Measurements from ENCODE around the gene OR13C3. TPM values are rescaled to one million over a fixed set of nuclear protein-coding genes. Genes with fewer than 3 reads are reported as not detected.

OR13C3 gene
- total and polyA plus RNA-seq, 9 of the 15 experiments (the other 6 are each of a cell fraction or from before 2014, with no cell fraction given): not detected

DNA sequence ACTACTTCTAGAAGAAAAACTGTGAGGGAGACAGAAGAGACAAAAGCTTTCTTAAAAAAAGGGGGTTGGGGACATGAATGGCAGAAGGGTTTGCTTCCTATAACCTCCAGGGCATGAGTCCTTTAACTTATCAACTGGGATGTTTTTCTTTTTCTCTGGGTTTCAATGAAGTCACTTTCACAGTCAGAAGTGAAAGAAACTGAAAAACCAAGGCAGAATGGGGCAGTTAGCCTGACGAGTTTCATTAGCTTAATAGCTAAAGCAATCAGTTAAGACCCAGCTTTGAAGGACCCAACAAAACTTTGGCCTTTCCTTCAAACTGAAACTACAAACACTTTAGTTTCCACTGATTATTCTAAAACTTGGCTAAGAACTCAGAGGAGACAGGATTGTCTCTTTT is 27.7 kb upstream of the OR13C3 start:
- DNase-seq (ENCODE audit: extremely low read depth in 1 of 4, low spot score in 3 of 4) (no peak), ATAC-seq (no peak), FAIRE-seq (no peak)
- Histone ChIP-seq H4K20me1 (replicated peaks; ENCODE audit: control insufficient read depth, insufficient read depth, low read length) (no peaks in the 10 kb centered on the region), H3K4me3 (no peak overlapping the region), H3K36me3 (ENCODE audit: control insufficient read depth, insufficient read depth, low read length) (no peaks in the 10 kb centered on the region), H2AFZ (ENCODE audit: low read depth, low read length) (no peak overlapping the region), H3K9me3 (replicated peaks; ENCODE audit: control insufficient read depth, insufficient read depth, low read depth, low read length) (no peaks in the 10 kb centered on the region; the same call in 1 of the 2 replicates), H3K79me2 (ENCODE audit: control insufficient read depth, insufficient read depth, low read length) (no peaks in the 10 kb centered on the region), H3K4me2 (ENCODE audit: insufficient read depth, low read length) (no peak overlapping the region), H3K4me1 (replicated peaks in 1 of 2; ENCODE audit: control insufficient read depth in 2 of 2, insufficient read depth in 2 of 2, low read length in 2 of 2) (no peaks in the 10 kb centered on the region), H3K9ac (ENCODE audit: insufficient read depth in 1 of 2, low read depth in 2 of 2, low read length in 2 of 2) (no peak overlapping the region), H3K9me1 (ENCODE audit: control insufficient read depth, insufficient read depth, low read length) (no peaks in the 10 kb centered on the region), H3K27me3 (ENCODE audit: control insufficient read depth in 2 of 2, insufficient read depth in 2 of 2, low read length in 2 of 2) (no peaks in the 10 kb centered on the region), H3K27ac (ENCODE audit: extremely low read depth, low read depth, low read length) (no peak overlapping the region)
- ChIA-PET POLR2A (interaction anchor here (0.6 kb wide), 1 partner anchor 27 kb away, joined by 3 read pairs; no protein-coding TSS in a partner anchor), CTCF (ENCODE audit: low intra/inter-chr PET ratio) (no interaction called here)
- in situ Hi-C loops (cut with MboI): no loop called here
- intact Hi-C loops (cut with micrococcal nuclease): no loop called here
- WGBS (ENCODE audit: insufficient coverage, low coverage, missing lambda C conversion rate): 0% methylated on average over 1 of the region's 1 CpG
- no TSS peak for BruUV-seq (replicated peaks)
- TF ChIP-seq ZNF695 (CRISPR knock-in tag; IDR thresholded peaks at IDR 0.05): no peak
- no peak for TF ChIP-seq MECOM (CRISPR knock-in tag; IDR thresholded peaks at IDR 0.05)
- no peak for TF ChIP-seq MXI1 (IDR thresholded peaks at IDR 0.05; ENCODE audit: low read depth, low read length)
- no peak for TF ChIP-seq NFIC (IDR thresholded peaks at IDR 0.05)
- no peak for TF ChIP-seq FOS (IDR thresholded peaks at IDR 0.05; ENCODE audit: extremely low read depth, insufficient read length)
- no peak for TF ChIP-seq KAT8 (IDR thresholded peaks at IDR 0.05; ENCODE audit: low read depth)
- TF ChIP-seq SRF (CRISPR knock-in tag; IDR thresholded peaks at IDR 0.05): no peak
- TF ChIP-seq, protein P1, sequence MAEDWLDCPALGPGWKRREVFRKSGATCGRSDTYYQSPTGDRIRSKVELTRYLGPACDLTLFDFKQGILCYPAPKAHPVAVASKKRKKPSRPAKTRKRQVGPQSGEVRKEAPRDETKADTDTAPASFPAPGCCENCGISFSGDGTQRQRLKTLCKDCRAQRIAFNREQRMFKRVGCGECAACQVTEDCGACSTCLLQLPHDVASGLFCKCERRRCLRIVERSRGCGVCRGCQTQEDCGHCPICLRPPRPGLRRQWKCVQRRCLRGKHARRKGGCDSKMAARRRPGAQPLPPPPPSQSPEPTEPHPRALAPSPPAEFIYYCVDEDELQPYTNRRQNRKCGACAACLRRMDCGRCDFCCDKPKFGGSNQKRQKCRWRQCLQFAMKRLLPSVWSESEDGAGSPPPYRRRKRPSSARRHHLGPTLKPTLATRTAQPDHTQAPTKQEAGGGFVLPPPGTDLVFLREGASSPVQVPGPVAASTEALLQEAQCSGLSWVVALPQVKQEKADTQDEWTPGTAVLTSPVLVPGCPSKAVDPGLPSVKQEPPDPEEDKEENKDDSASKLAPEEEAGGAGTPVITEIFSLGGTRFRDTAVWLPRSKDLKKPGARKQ (CRISPR knock-in tag; IDR thresholded peaks at IDR 0.05): no peak
- TF ChIP-seq, protein P2, sequence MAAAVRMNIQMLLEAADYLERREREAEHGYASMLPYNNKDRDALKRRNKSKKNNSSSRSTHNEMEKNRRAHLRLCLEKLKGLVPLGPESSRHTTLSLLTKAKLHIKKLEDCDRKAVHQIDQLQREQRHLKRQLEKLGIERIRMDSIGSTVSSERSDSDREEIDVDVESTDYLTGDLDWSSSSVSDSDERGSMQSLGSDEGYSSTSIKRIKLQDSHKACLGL (CRISPR knock-in tag; IDR thresholded peaks at IDR 0.05; ENCODE audit: borderline replicate concordance, poor library complexity, severe bottlenecking): no peak
- TF ChIP-seq, protein P3, sequence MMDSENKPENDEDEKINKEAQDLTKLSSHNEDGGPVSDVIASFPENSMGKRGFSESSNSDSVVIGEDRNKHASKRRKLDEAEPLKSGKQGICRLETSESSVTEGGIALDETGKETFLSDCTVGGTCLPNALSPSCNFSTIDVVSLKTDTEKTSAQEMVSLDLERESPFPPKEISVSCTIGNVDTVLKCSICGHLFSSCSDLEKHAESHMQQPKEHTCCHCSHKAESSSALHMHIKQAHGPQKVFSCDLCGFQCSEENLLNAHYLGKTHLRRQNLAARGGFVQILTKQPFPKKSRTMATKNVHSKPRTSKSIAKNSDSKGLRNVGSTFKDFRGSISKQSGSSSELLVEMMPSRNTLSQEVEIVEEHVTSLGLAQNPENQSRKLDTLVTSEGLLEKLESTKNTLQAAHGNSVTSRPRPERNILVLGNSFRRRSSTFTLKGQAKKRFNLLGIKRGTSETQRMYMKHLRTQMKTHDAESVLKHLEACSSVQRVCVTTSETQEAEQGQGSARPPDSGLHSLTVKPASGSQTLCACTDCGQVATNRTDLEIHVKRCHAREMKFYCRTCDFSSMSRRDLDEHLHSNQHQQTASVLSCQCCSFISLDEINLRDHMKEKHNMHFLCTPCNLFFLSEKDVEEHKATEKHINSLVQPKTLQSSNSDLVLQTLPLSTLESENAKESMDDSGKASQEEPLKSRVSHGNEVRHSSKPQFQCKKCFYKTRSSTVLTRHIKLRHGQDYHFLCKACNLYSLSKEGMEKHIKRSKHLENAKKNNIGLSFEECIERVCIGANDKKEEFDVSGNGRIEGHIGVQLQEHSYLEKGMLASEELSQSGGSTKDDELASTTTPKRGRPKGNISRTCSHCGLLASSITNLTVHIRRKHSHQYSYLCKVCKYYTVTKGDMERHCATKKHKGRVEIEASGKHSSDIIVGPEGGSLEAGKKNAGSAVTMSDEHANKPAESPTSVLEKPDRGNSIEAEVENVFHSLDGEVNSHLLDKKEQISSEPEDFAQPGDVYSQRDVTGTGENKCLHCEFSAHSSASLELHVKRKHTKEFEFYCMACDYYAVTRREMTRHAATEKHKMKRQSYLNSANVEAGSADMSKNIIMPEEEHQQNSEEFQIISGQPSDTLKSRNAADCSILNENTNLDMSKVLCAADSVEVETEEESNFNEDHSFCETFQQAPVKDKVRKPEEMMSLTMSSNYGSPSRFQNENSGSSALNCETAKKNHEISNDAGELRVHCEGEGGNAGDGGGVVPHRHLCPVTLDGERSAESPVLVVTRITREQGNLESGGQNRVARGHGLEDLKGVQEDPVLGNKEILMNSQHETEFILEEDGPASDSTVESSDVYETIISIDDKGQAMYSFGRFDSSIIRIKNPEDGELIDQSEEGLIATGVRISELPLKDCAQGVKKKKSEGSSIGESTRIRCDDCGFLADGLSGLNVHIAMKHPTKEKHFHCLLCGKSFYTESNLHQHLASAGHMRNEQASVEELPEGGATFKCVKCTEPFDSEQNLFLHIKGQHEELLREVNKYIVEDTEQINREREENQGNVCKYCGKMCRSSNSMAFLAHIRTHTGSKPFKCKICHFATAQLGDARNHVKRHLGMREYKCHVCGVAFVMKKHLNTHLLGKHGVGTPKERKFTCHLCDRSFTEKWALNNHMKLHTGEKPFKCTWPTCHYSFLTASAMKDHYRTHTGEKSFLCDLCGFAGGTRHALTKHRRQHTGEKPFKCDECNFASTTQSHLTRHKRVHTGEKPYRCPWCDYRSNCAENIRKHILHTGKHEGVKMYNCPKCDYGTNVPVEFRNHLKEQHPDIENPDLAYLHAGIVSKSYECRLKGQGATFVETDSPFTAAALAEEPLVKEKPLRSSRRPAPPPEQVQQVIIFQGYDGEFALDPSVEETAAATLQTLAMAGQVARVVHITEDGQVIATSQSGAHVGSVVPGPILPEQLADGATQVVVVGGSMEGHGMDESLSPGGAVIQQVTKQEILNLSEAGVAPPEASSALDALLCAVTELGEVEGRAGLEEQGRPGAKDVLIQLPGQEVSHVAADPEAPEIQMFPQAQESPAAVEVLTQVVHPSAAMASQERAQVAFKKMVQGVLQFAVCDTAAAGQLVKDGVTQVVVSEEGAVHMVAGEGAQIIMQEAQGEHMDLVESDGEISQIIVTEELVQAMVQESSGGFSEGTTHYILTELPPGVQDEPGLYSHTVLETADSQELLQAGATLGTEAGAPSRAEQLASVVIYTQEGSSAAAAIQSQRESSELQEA (IDR thresholded peaks at IDR 0.05; ENCODE audit: low read depth): no peak
- TF ChIP-seq ZNF175 (CRISPR knock-in tag; IDR thresholded peaks at IDR 0.05; ENCODE audit: low read depth): no peak
- no peak for TF ChIP-seq HDAC6 (IDR thresholded peaks at IDR 0.05; ENCODE audit: low read depth, low read length)
- TF ChIP-seq NFXL1 (CRISPR knock-in tag; IDR thresholded peaks at IDR 0.05): no peak
- no peak for TF ChIP-seq HLTF (IDR thresholded peaks at IDR 0.05)
- TF ChIP-seq ZNF384 (IDR thresholded peaks at IDR 0.05; ENCODE audit: low read depth, low read length): no peak
